Karpas-422 (cell line): ENCODE results near the gene SELENOI. TPM values are rescaled to one million over a fixed set of nuclear protein-coding genes. Genes with fewer than 3 reads are reported as not detected.

Source experiments
- DNase-seq: peaks from one replicate; pipeline ENCODE4 v3.0.0-alpha.2; 2015
- H2AFZ ChIP-seq: fragments of 200-600 bp; sonication (generic); 2 replicates; pipeline ENCODE4 v1.6.1; 2014; ENCODE audit warnings: antibody characterized with exemption, low read length, mixed read lengths
- H3K27ac ChIP-seq: fragments of 200-600 bp; sonication (generic); 2 replicates; pipeline ENCODE4 v1.5.1; 2014; ENCODE audit warnings: mild to moderate bottlenecking, low read length, moderate library complexity
- H3K27me3 ChIP-seq: fragments of 200-600 bp; sonication (generic); 2 replicates; pipeline ENCODE4 v1.6.1; 2014; ENCODE audit warnings: low read length, mixed read lengths
- H3K36me3 ChIP-seq: fragments of 200-600 bp; sonication (generic); 2 replicates; pipeline ENCODE4 v1.6.1; 2014; ENCODE audit warnings: low read length, mixed read lengths; ENCODE audit not compliant: insufficient read depth
- H3K4me1 ChIP-seq: fragments of 200-600 bp; sonication (generic); 2 replicates; pipeline ENCODE4 v1.6.1; 2014; ENCODE audit warnings: mild to moderate bottlenecking, low read length, mixed read lengths
- H3K4me2 ChIP-seq: fragments of 200-600 bp; sonication (generic); 2 replicates; pipeline ENCODE4 v1.6.1; 2014; ENCODE audit warnings: low read length, low read depth, mild to moderate bottlenecking; ENCODE audit not compliant: poor library complexity, severe bottlenecking
- H3K4me3 ChIP-seq: fragments of 200-600 bp; sonication (generic); 2 replicates; pipeline ENCODE4 v1.5.1; 2014; ENCODE audit warnings: mild to moderate bottlenecking, antibody characterized with exemption, low read length, mixed read lengths
- H3K79me2 ChIP-seq: fragments of 200-600 bp; sonication (generic); 2 replicates; pipeline ENCODE4 v1.6.1; 2014; ENCODE audit warnings: mild to moderate bottlenecking, low read length, mixed read lengths
- H3K9ac ChIP-seq: fragments of 200-600 bp; sonication (generic); 2 replicates; pipeline ENCODE4 v1.6.0; 2014; ENCODE audit warnings: low read length
- H3K9me2 ChIP-seq: fragments of 200-600 bp; sonication (generic), shearing (Covaris generic); replicated peaks from 2 replicates; pipeline ENCODE4 v1.6.0; 2014; ENCODE audit warnings: mild to moderate bottlenecking, low read length, moderate library complexity; ENCODE audit not compliant: insufficient read depth
- H3K9me3 ChIP-seq: fragments of 300-700, 200-600 bp; sonication (generic); 2 replicates; pipeline ENCODE4 v1.6.1; 2014; ENCODE audit warnings: low read length, mixed read lengths
- H4K20me1 ChIP-seq: fragments of 200-600 bp; sonication (generic); 2 replicates; pipeline ENCODE4 v1.6.1; 2014; ENCODE audit warnings: mild to moderate bottlenecking, antibody characterized with exemption, low read length, low read depth; ENCODE audit not compliant: insufficient read depth
- total RNA-seq: library from RNA; depleted of rRNA; stranded (reverse); fragments of >200 nt; shearing (Covaris generic); gene quantifications from 2 replicates; pipeline ENCODE4 v1.2.3, GENCODE V29; 2014; ENCODE audit warnings: low replicate concordance

The SELENOI gene
- total RNA-seq, 1 experiment from 2014 or later, result 31.3 TPM

DNA sequence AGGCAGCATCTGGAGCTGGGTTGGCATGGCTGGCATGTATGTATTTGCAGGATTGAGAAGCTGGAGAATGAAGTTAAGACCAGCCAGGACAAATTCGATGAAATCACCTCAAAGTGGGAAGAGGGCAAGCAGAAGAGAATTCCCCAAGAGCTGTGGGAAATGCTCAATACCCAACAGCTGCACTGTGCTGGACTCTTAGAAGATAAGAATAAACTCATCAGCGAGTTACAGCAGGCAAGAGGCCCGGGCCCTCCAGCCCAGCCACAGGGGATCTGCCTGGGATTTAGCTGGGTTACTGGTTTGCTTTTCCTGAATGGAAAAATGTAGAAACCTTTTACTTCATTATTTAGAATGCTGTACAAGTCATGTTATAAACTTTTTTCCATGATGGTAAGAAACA is 78.3 kb downstream of the SELENOI start:
- Histone ChIP-seq H2AFZ (no peak overlapping the region), H3K36me3 (no peaks in the 10 kb centered on the region), H3K79me2 (no peaks in the 10 kb centered on the region), H3K27ac (no peak overlapping the region), H3K4me3 (no peak overlapping the region), H3K9me2 (no peaks in the 10 kb centered on the region), H3K9me3 (no peaks in the 10 kb centered on the region), H3K4me1 (no peaks in the 10 kb centered on the region), H3K27me3 (no peaks in the 10 kb centered on the region), H3K4me2 (no peak overlapping the region), H4K20me1 (no peaks in the 10 kb centered on the region), H3K9ac (no peak overlapping the region)
- DNase-seq, result no peak

- Histone ChIP-seq H3K4me2 (no peak overlapping the region), H2AFZ (no peak overlapping the region), H3K4me1 (no peaks in the 10 kb centered on the region), H3K27me3 (no peaks in the 10 kb centered on the region), H3K36me3 (no peaks in the 10 kb centered on the region), H3K4me3 (no peak overlapping the region), H3K79me2 (no peaks in the 10 kb centered on the region), H3K9me3 (no peaks in the 10 kb centered on the region), H3K9me2 (no peaks in the 10 kb centered on the region), H3K27ac (no peak overlapping the region), H4K20me1 (no peaks in the 10 kb centered on the region), H3K9ac (no peak overlapping the region)
- DNase-seq, result no peak
These were observed 82.9 kb downstream of the SELENOI start for GRCh38 chr2:26428846-26429245.

DNA sequence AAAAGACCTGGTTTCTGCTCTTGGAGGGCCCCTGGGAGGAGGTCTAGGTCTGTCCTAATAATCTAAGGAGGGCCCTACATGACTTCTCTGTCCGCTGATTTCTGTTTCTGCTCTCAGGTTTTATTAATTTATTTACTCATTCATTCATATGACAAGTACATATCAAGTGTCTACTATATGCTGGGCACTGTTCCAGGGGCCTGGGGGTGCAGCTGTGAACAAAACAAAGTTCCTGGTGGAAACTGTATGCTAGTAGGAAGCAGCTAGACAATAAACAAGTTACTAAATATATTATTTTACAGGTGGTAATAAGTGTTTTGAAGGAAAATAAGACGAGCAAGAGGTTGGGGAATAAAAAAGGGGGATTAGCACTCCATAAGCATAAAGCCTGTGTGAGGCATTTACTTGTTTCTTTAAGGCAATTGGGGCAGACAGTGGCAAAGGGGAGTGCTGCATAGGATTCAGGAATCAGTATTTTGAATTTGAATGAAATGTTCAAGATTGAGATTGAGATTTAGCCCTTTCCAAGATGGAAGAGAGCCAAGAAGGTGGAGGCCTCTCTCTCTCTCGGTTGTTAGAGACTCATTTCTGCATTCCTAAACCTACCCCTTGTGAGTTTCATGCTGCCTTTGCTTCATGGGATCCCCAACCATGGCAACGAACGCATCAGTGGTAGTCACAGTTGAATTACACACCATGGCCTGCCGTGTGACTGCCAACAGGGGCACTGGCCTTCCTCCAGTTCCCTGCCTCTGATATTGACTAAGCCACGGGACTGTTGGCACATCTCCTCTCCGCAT is 84.0 kb downstream of the SELENOI start:
- H3K4me1 ChIP-seq, result no peaks in the 10 kb centered on the region

GRCh38 chr2:26430826-26431225 is 84.9 kb downstream of the SELENOI start:
- H3K79me2 ChIP-seq, result no peaks in the 10 kb centered on the region

More for the DNA sequence above, 84.0 kb downstream of the SELENOI start:
- no peak overlapping the region for H3K4me3 ChIP-seq
- no peaks in the 10 kb centered on the region for H3K36me3 ChIP-seq
- no peaks in the 10 kb centered on the region for H3K79me2 ChIP-seq
- H2AFZ ChIP-seq, result no peak overlapping the region
- no peak overlapping the region for H3K27ac ChIP-seq
- H4K20me1 ChIP-seq, result no peaks in the 10 kb centered on the region
- H3K9ac ChIP-seq, result no peak overlapping the region
- DNase-seq, result no peak
- H3K9me3 ChIP-seq, result no peaks in the 10 kb centered on the region
- H3K9me2 ChIP-seq, result no peaks in the 10 kb centered on the region
- no peaks in the 10 kb centered on the region for H3K27me3 ChIP-seq
- no peak overlapping the region for H3K4me2 ChIP-seq

DNA sequence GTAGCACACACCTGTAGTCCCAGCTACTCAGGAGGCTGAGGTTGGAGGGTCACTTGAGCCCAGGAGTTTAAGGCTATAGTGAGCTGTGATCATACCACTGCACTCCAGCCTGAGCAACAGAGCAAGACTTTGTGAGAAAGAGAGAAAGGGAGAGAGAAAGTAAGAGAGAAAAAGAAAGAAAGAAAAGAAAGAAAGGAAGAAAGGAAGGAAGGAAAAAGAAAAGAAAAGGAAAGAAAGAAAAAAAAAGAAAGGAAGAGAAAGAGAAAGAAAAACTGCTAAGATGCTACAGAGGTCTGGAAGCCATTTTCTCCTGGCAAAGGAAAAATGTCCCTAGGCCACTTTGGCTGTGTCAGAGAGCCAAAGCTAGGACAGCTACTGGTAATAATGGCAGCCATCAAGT is 86.4 kb downstream of the SELENOI start:
- Histone ChIP-seq H3K4me3 (no peak overlapping the region), H4K20me1 (no peaks in the 10 kb centered on the region), H2AFZ (no peak overlapping the region)

More at GRCh38 chr2:26430826-26431225, 84.9 kb downstream of the SELENOI start:
- H3K27ac ChIP-seq, result no peak overlapping the region
- H3K9me2 ChIP-seq, result no peaks in the 10 kb centered on the region
- no peak overlapping the region for H3K4me3 ChIP-seq
- H3K4me2 ChIP-seq, result no peak overlapping the region
- H3K36me3 ChIP-seq, result no peaks in the 10 kb centered on the region
- no peaks in the 10 kb centered on the region for H3K9me3 ChIP-seq
- no peaks in the 10 kb centered on the region for H4K20me1 ChIP-seq
- H3K27me3 ChIP-seq, result no peaks in the 10 kb centered on the region
- H3K9ac ChIP-seq, result no peak overlapping the region
- no peak overlapping the region for H2AFZ ChIP-seq
- no peaks in the 10 kb centered on the region for H3K4me1 ChIP-seq
- no peak for DNase-seq

DNA sequence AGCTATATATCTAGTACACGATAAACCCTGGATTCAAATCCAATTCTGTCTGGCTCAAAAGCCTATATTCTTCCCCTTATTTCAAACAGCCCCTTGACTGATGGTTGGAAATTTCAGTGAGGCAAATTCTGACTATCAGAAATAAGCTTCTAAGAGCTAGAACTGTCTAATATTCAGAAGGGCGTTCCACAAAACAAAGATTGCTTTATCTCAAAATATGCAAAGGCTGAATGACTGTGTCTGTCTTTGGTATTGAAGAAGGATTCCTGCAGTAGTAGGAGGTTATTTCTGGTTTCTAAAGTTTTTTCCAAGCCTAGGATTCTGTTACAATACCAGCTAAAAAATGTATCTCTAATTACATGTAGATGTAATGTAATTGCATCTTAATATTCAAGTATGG is 86.9 kb downstream of the SELENOI start:
- Histone ChIP-seq H3K36me3 (no peaks in the 10 kb centered on the region), H3K9ac (no peak overlapping the region), H3K27me3 (no peaks in the 10 kb centered on the region), H4K20me1 (no peaks in the 10 kb centered on the region), H3K4me1 (no peaks in the 10 kb centered on the region), H3K79me2 (no peaks in the 10 kb centered on the region), H3K4me2 (no peak overlapping the region), H3K4me3 (no peak overlapping the region), H3K9me2 (no peaks in the 10 kb centered on the region), H3K9me3 (no peaks in the 10 kb centered on the region), H3K27ac (no peak overlapping the region), H2AFZ (no peak overlapping the region)
- DNase-seq, result no peak

More for the DNA sequence above, 86.4 kb downstream of the SELENOI start:
- H3K9ac ChIP-seq, result no peak overlapping the region
- no peaks in the 10 kb centered on the region for H3K79me2 ChIP-seq
- no peak for DNase-seq
- H3K4me2 ChIP-seq, result no peak overlapping the region
- no peak overlapping the region for H3K27ac ChIP-seq
- H3K4me1 ChIP-seq, result no peaks in the 10 kb centered on the region
- H3K27me3 ChIP-seq, result no peaks in the 10 kb centered on the region
- H3K9me2 ChIP-seq, result no peaks in the 10 kb centered on the region
- H3K36me3 ChIP-seq, result no peaks in the 10 kb centered on the region
- no peaks in the 10 kb centered on the region for H3K9me3 ChIP-seq

GRCh38 chr2:26435106-26435505 is 89.2 kb downstream of the SELENOI start:
- Histone ChIP-seq H3K79me2 (no peaks in the 10 kb centered on the region), H3K27me3 (no peaks in the 10 kb centered on the region), H3K4me2 (no peak overlapping the region), H3K4me3 (no peak overlapping the region), H3K9me3 (no peaks in the 10 kb centered on the region), H3K27ac (no peak overlapping the region), H4K20me1 (no peaks in the 10 kb centered on the region), H3K9me2 (no peaks in the 10 kb centered on the region), H3K9ac (no peak overlapping the region), H3K4me1 (no peaks in the 10 kb centered on the region), H2AFZ (no peak overlapping the region), H3K36me3 (no peaks in the 10 kb centered on the region)
- no peak for DNase-seq

- no peak for DNase-seq
- Histone ChIP-seq H3K9me2 (no peaks in the 10 kb centered on the region), H3K27ac (no peak overlapping the region), H3K79me2 (no peaks in the 10 kb centered on the region), H2AFZ (no peak overlapping the region), H3K4me3 (no peak overlapping the region), H3K4me2 (no peak overlapping the region), H3K9ac (no peak overlapping the region), H3K4me1 (no peaks in the 10 kb centered on the region), H3K36me3 (no peaks in the 10 kb centered on the region), H3K27me3 (no peaks in the 10 kb centered on the region), H3K9me3 (no peaks in the 10 kb centered on the region), H4K20me1 (no peaks in the 10 kb centered on the region)
These were observed 92.6 kb downstream of the SELENOI start for GRCh38 chr2:26438526-26438925.
